Skeletal muscle tissue (tissue), 4 donors: ENCODE results near the gene ZFYVE19. TPM values are rescaled to one million over a fixed set of nuclear protein-coding genes. Genes with fewer than 3 reads are reported as not detected.

ENCODE experiments used
- H3K27ac ChIP-seq: one replicate; pipeline ENCODE4 v1.7.0; 2013; ENCODE audit warnings: mild to moderate bottlenecking, low read depth, low read length, inconsistent platforms
- H3K27me3 ChIP-seq, 3 donors: one replicate each; pipeline ENCODE4 v1.7.0; 2013; ENCODE audit warnings: low read length in 3 of 3; ENCODE audit not compliant: control insufficient read depth in 3 of 3, insufficient read depth in 3 of 3
- H3K36me3 ChIP-seq, 3 donors: one replicate each; pipeline ENCODE4 v1.7.0; 2013; ENCODE audit warnings: low read length in 3 of 3; ENCODE audit not compliant: control insufficient read depth in 3 of 3, insufficient read depth in 3 of 3
- H3K4me1 ChIP-seq, 3 donors: one replicate each; pipeline ENCODE4 v1.7.0; 2013; ENCODE audit warnings: low read length in 3 of 3, mild to moderate bottlenecking in 3 of 3; ENCODE audit not compliant: control insufficient read depth in 3 of 3, insufficient read depth in 3 of 3
- H3K4me3 ChIP-seq, 3 donors: one replicate each; pipeline ENCODE4 v1.7.0; 2013; ENCODE audit warnings: low read length in 3 of 3
- H3K9ac ChIP-seq, 3 donors: one replicate each; pipeline ENCODE4 v1.7.0; 2013; ENCODE audit warnings: low read length in 3 of 3, mild to moderate bottlenecking in 3 of 3, moderate library complexity in 2 of 3, low read depth in 1 of 3
- H3K9me3 ChIP-seq, 3 donors: one replicate each; pipeline ENCODE4 v1.7.0; 2013; ENCODE audit warnings: low read length in 3 of 3; ENCODE audit not compliant: control insufficient read depth in 3 of 3
- total RNA-seq: library from RNA; depleted of rRNA; stranded (reverse); fragments of >200 nt; gene quantifications from one replicate; pipeline ENCODE4 v1.2.3, GENCODE V29; 2014
- donor health status: Osteomylitis.

Gene ZFYVE19
- total RNA-seq, 1 donor from 2014 or later: 19.8 TPM

GRCh38 chr15:40776537-40777141 lies 30.2 kb upstream of the ZFYVE19 start:
- Histone ChIP-seq H3K27me3 (no peaks in the 10 kb centered on the region), H3K9me3 (no peaks in the 10 kb centered on the region), H3K9ac (no peak overlapping the region), H3K4me3 (no peak overlapping the region), H3K4me1 (peaks cover 4 to 10% (median 9%) of the 10 kb centered on the region in 3 donors), H3K27ac (peak overlapping the region; percentile 21), H3K36me3 (peaks cover 63 to 66% (median 64%) of the 10 kb centered on the region in 3 donors)

- H3K9ac ChIP-seq: no peak overlapping the region
- H3K4me1 ChIP-seq: peaks cover 0 to 10% (median under 1%) of the 10 kb centered on the region in 3 donors
- H3K36me3 ChIP-seq: peaks cover 15 to 19% (median 17%) of the 10 kb centered on the region in 3 donors
- no peak overlapping the region for H3K27ac ChIP-seq
- no peak overlapping the region for H3K4me3 ChIP-seq
- no peaks in the 10 kb centered on the region for H3K9me3 ChIP-seq
- no peaks in the 10 kb centered on the region for H3K27me3 ChIP-seq
These were observed 24.2 kb upstream of the ZFYVE19 start for GRCh38 chr15:40782609-40783227.

DNA sequence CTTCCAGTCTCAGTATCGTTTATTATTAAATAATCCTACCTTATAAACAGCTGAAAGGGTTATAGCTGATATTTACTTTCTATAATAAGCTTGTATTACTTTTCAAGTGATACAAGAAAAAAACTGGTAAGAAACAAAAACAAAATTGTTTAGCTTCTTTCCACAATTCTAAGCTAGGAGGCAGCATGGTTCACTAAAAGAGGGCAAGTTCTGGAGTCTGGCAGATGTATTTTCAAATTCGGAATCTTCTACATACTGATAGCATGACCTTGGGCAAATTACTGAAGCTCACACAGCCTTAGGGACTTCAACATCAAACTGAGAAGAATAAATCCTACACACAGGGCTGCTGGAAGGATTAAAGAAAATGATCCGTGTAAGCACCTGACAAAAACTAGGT lies 21.7 kb upstream of the ZFYVE19 start:
- Histone ChIP-seq H3K27ac (no peak overlapping the region), H3K4me3 (no peak overlapping the region), H3K36me3 (peaks cover 0 to under 1% (median 0%) of the 10 kb centered on the region in 3 donors), H3K27me3 (no peaks in the 10 kb centered on the region), H3K9me3 (no peaks in the 10 kb centered on the region), H3K4me1 (peaks cover 4 to 11% (median 10%) of the 10 kb centered on the region in 3 donors), H3K9ac (no peak overlapping the region)

GRCh38 chr15:40785814-40786213 lies 21.1 kb upstream of the ZFYVE19 start:
- no peaks in the 10 kb centered on the region for H3K36me3 ChIP-seq
- H3K27me3 ChIP-seq: no peaks in the 10 kb centered on the region
- no peak overlapping the region for H3K27ac ChIP-seq
- H3K9me3 ChIP-seq: no peaks in the 10 kb centered on the region
- H3K9ac ChIP-seq: peak overlapping the region in 1 of 3 donors; percentile 6
- H3K4me1 ChIP-seq: peaks cover 4 to 11% (median 10%) of the 10 kb centered on the region in 3 donors
- no peak overlapping the region for H3K4me3 ChIP-seq

DNA sequence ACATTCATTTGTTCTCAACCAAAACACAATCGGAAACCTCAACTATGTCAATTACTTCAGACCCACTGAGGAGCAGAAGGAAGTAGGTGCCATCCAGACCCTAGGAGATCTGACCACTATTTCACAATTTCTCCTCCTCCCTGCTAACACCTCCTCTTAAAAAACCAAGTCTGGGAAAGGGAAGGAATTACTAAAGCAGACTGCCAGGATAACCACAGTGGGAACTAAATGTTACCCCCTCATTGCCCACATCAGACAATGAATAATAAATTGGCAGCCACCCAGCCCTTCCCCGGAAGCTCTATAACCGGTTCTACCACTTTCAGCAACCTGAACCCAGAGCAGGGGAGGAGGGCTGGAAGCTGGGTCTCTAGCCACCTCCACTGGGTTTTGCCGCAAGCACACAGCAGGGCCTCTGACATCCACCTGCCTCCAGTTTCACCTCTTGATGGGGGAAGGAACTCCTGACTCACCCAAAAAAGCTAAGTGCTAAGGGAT lies 19.5 kb upstream of the ZFYVE19 start:
- H3K27ac ChIP-seq: no peak overlapping the region
- H3K9ac ChIP-seq: no peak overlapping the region

DNA sequence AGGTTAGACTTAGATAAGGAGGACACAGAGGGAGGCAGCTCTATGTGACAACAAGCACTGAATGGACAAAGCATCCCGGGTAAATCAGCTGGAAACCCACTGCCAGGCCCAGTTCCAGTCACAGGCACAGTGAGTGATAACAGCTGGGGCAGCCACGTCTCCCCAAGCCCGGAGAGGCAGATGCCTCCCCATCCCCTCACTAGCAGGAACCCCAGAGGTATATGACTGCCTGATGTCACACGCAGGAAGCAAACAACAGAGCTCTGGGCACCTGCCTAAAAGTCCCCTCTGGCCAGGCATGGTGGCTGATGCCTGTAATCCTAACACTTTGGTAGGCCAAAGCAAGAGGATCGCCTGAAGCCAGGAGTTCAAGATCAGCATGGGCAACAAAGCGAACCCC lies 18.9 kb upstream of the ZFYVE19 start:
- H3K9ac ChIP-seq: no peak overlapping the region
- H3K4me1 ChIP-seq: peaks cover 4 to 11% (median 10%) of the 10 kb centered on the region in 3 donors
- H3K27ac ChIP-seq: no peak overlapping the region
- H3K4me3 ChIP-seq: no peak overlapping the region
- H3K27me3 ChIP-seq: no peaks in the 10 kb centered on the region
- no peaks in the 10 kb centered on the region for H3K9me3 ChIP-seq
- H3K36me3 ChIP-seq: peaks cover 0 to 6% (median 3%) of the 10 kb centered on the region in 3 donors

More for the DNA sequence above, 19.5 kb upstream of the ZFYVE19 start:
- Histone ChIP-seq H3K4me1 (peaks cover 4 to 11% (median 10%) of the 10 kb centered on the region in 3 donors), H3K9me3 (no peaks in the 10 kb centered on the region), H3K27me3 (no peaks in the 10 kb centered on the region), H3K4me3 (no peak overlapping the region), H3K36me3 (peaks cover 0 to 4% (median 3%) of the 10 kb centered on the region in 3 donors)

- no peak overlapping the region for H3K27ac ChIP-seq
- H3K4me3 ChIP-seq: no peak overlapping the region
- H3K36me3 ChIP-seq: peaks cover 0 to 6% (median 3%) of the 10 kb centered on the region in 3 donors
- no peaks in the 10 kb centered on the region for H3K9me3 ChIP-seq
- peak overlapping the region in 1 of 3 donors; percentile 25 for H3K9ac ChIP-seq
- H3K4me1 ChIP-seq: peaks cover 6 to 16% (median 10%) of the 10 kb centered on the region in 3 donors
- H3K27me3 ChIP-seq: no peaks in the 10 kb centered on the region
These were observed 17.8 kb upstream of the ZFYVE19 start for GRCh38 chr15:40789119-40789518.

DNA sequence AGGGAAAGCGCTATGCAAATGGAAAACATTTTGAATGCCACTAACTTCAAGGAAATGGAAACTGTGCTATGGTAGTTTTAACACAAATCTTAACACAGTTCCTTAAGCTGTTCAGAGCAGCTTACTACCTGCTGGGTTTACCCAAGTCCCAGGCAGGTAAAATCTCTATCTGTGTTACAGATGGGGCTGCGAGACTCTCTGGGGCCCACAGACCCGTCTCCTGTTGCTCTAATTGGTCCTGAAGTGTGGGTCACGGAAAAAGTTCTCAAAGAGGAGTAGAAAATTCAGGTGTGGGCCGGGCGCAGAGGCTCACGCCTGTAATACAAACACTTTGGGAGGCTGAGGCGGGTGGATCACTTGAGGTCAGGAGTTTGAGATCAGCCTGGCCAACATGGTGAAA lies 16.9 kb upstream of the ZFYVE19 start:
- Histone ChIP-seq H3K27ac (no peak overlapping the region), H3K4me1 (peaks cover 6 to 16% (median 10%) of the 10 kb centered on the region in 3 donors), H3K9me3 (no peaks in the 10 kb centered on the region), H3K4me3 (no peak overlapping the region), H3K9ac (no peak overlapping the region), H3K36me3 (peaks cover 0 to 6% (median 3%) of the 10 kb centered on the region in 3 donors), H3K27me3 (no peaks in the 10 kb centered on the region)

- no peaks in the 10 kb centered on the region for H3K9me3 ChIP-seq
- H3K27ac ChIP-seq: no peak overlapping the region
- no peaks in the 10 kb centered on the region for H3K27me3 ChIP-seq
- H3K36me3 ChIP-seq: peaks cover 0 to 6% (median 3%) of the 10 kb centered on the region in 3 donors
- peaks cover 6 to 16% (median 10%) of the 10 kb centered on the region in 3 donors for H3K4me1 ChIP-seq
- H3K4me3 ChIP-seq: no peak overlapping the region
- no peak overlapping the region for H3K9ac ChIP-seq
These were observed 16.2 kb upstream of the ZFYVE19 start for GRCh38 chr15:40790718-40791117.

DNA sequence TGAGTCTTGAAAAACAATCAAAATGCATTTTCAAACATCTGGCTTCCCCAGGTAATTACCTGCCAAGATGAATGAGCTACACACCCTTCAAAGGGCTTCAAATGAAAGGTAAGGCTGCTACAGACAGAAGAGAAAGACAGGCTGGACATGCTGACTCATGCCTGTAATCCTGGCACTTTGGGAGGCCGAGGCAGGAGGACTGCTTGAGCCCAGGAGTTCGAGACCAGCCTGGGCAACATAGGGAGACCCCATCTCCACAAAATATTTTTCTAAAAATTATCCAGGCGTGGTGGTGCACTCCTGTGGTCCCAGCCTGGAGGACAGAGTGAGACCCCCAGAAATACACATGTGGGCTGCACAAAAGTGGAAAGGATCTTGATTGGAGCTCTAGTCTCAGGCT lies 14.5 kb upstream of the ZFYVE19 start:
- no peaks in the 10 kb centered on the region for H3K9me3 ChIP-seq
- H3K9ac ChIP-seq: no peak overlapping the region
- no peak overlapping the region for H3K4me3 ChIP-seq
- peaks cover 0 to 6% (median 3%) of the 10 kb centered on the region in 3 donors for H3K36me3 ChIP-seq
- H3K27me3 ChIP-seq: no peaks in the 10 kb centered on the region
- H3K4me1 ChIP-seq: peaks cover 4 to 16% (median 6%) of the 10 kb centered on the region in 3 donors
- no peak overlapping the region for H3K27ac ChIP-seq
